IPS-18a (cell line): ENCODE data around the gene MFN2.

Experiments
- H3K27ac ChIP-seq: one replicate; pipeline ENCODE4 v1.5.1; 2013; ENCODE audit warnings: low read length
- H3K27me3 ChIP-seq: one replicate; pipeline ENCODE4 v1.6.1; 2013; ENCODE audit warnings: mild to moderate bottlenecking, low read length; ENCODE audit not compliant: control insufficient read depth, insufficient read depth
- H3K36me3 ChIP-seq: one replicate; pipeline ENCODE4 v1.6.1; 2013; ENCODE audit warnings: low read depth, low read length; ENCODE audit not compliant: control insufficient read depth
- H3K4me1 ChIP-seq: one replicate; pipeline ENCODE4 v1.6.1; 2013; ENCODE audit warnings: low read depth, low read length; ENCODE audit not compliant: control insufficient read depth
- H3K4me3 ChIP-seq: one replicate; pipeline ENCODE4 v1.5.1; 2013; ENCODE audit warnings: low read length
- H3K9ac ChIP-seq: one replicate; pipeline ENCODE4 v1.6.1; 2013; ENCODE audit warnings: mild to moderate bottlenecking, low read length, moderate library complexity
- H3K9me3 ChIP-seq: one replicate; pipeline ENCODE4 v1.6.1; 2013; ENCODE audit warnings: low read depth, low read length; ENCODE audit not compliant: control insufficient read depth

The MFN2 gene

DNA sequence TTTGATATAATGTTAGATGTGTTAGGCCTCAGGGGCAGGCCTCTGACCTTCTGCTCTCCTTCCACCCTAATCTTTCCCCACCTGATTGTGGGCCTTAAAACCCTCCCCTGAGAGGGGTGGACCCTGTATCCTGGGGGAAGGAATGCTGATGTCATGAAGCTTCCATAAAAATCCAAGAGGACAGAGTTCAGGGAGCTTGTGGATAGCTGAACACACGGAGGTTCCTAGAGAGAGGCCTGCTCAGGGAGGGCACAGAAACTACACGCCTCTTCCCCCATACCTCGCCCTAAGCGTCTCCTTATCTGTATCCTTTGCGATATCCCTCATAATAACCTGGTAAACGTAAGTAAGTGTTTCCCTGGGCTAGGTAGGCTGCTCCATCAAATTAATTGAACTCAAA, 4.3 kb downstream of the MFN2 start:
- no peaks in the 10 kb centered on the region for H3K9me3 ChIP-seq
- H3K27ac ChIP-seq: no peak overlapping the region
- peaks cover 46% of the 10 kb centered on the region for H3K36me3 ChIP-seq
- H3K27me3 ChIP-seq: no peaks in the 10 kb centered on the region
- peaks cover 2% of the 10 kb centered on the region for H3K4me1 ChIP-seq
- H3K4me3 ChIP-seq: no peak overlapping the region
- H3K9ac ChIP-seq: no peak overlapping the region

DNA sequence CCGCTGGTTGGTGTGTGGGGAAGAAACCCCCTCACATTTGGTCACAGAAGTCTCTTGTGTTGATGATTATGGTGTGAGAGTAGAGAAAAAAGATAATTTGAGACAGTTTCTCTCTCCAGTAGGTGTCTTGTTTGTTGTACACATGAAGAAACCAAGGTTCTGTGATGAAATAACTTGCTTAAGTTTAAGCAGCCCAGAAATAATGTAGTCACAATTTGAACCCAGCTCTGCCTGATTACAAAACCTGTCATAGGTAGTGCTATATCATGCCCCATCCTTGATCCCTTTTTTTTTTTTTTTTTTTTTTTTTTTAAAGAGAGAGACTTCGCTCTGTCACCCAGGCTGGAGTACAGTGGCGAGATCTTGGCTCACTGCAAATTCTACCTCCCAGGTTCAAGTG, 4.9 kb downstream of the MFN2 start:
- Histone ChIP-seq H3K27me3 (no peaks in the 10 kb centered on the region), H3K4me1 (no peaks in the 10 kb centered on the region), H3K36me3 (peaks cover 52% of the 10 kb centered on the region), H3K9me3 (no peaks in the 10 kb centered on the region), H3K4me3 (no peak overlapping the region), H3K9ac (no peak overlapping the region), H3K27ac (no peak overlapping the region)

DNA sequence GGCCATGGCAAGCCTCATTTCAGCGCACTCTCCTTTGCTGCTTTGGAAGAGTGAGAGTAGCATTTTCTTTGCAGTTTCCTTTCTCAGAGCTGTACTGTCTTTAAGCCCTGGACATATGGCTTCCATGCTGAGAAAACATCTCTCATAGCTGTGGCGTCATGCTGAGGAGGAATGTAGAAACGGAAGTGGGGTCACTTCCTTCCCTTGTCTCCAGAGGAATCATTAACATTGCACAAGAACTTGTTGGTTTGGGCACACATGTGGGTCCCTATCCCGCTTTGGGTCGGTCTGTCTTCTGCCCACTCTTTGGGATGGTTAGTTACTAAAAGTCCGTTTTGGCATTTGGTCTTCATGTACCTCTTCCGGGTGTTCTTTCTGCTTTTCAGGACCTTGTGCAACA, 5.6 kb downstream of the MFN2 start:
- Histone ChIP-seq H3K27ac (no peak overlapping the region), H3K27me3 (no peaks in the 10 kb centered on the region), H3K4me1 (no peaks in the 10 kb centered on the region), H3K9ac (no peak overlapping the region), H3K36me3 (peaks cover 59% of the 10 kb centered on the region), H3K9me3 (no peaks in the 10 kb centered on the region), H3K4me3 (no peak overlapping the region)

DNA sequence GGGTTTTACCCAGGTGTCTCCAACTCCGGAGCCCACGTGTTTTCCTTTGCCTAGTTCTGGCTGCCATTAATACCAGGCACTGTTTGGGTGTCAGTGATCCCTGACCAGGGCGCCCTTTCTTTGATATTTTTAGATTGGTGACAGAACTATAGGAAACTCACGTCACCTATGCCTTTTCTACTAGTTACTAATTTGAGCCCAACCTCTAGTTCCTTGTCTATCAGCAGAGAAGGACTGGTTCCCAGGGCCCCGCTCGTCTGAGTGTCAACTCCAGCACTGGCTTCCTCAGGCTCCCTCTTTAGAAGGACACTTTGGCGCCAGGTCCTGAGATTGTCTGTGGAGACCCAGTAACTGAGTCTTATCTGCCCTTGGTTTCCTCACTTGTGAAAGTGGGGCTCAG, 9.4 kb downstream of the MFN2 start:
- Histone ChIP-seq H3K36me3 (peaks cover 59% of the 10 kb centered on the region), H3K27ac (no peak overlapping the region), H3K9ac (no peak overlapping the region), H3K27me3 (no peaks in the 10 kb centered on the region), H3K9me3 (no peaks in the 10 kb centered on the region), H3K4me3 (no peak overlapping the region), H3K4me1 (no peaks in the 10 kb centered on the region)

DNA sequence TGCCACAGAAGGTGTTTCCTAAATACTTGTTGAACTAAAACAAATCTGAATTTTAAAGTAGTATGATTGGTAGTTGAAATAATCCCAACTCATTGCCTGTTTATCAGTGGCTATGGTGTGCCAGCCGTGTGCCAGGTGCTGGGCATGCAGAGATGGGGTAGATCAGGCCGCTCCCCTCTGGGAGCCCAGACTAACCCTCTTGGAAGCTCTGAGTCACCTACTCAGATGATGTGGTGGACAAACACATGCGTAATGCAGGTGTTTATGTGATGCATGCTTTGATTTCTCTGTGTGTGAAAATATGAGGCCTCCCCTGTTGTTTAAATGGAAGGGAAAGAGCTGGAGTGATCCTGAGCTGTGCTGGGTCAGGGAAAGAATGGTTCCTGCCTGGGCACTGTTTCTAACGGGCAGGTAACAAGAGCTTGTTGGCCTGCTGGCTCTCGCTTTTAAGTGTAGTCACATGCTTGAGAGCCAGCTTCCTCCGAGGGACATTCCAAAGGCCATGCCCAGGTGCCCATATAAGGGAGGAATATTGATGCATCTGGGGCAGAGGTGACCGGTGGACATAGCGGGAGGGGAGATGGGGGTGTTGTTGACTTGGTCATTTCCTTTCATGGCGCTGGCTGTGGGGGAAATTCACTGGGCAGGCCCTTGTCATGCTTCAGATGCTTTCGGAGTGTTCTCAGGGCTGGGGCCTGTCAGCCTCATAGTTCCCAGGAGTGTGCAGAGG, 10.2 kb downstream of the MFN2 start:
- peaks cover 58% of the 10 kb centered on the region for H3K36me3 ChIP-seq
- H3K9me3 ChIP-seq: no peaks in the 10 kb centered on the region
- H3K9ac ChIP-seq: no peak overlapping the region

DNA sequence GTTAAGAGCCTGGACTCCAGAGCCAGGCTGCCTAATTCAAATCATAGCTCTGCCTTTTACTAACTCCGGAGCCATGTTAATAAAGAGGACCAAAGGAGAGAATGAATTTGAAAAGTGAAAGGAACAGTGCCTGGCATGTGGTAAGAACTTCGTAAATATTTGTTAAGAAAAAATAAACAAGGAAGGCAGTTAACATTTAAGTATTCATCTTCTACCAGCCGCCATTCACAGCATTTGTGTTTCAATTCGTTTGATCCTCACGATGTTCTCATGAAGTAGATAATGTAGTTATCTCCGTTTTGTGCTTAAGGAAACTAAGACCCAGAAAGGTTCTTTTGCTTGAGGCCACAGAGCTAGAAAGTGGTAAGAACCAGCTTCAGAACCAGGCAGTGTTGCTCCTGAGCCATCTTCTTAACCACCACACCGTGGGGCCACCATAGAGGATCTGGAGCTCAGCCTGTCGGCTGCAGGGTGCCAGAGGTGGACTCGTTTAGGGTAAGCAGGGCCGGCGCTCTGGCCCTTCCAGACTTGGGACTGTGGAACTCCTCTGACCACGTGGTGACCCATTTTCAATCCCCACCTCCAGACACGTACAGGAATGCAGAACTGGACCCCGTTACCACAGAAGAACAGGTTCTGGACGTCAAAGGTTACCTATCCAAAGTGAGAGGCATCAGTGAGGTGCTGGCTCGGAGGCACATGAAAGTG, 11.9 kb downstream of the MFN2 start:
- Histone ChIP-seq H3K27me3 (no peaks in the 10 kb centered on the region), H3K36me3 (peaks cover 68% of the 10 kb centered on the region), H3K4me1 (no peaks in the 10 kb centered on the region), H3K9ac (no peak overlapping the region), H3K9me3 (no peaks in the 10 kb centered on the region), H3K4me3 (no peak overlapping the region), H3K27ac (no peak overlapping the region)

More for the DNA sequence above, 10.2 kb downstream of the MFN2 start:
- Histone ChIP-seq H3K4me1 (no peaks in the 10 kb centered on the region), H3K27me3 (no peaks in the 10 kb centered on the region), H3K4me3 (no peak overlapping the region), H3K27ac (no peak overlapping the region)

DNA sequence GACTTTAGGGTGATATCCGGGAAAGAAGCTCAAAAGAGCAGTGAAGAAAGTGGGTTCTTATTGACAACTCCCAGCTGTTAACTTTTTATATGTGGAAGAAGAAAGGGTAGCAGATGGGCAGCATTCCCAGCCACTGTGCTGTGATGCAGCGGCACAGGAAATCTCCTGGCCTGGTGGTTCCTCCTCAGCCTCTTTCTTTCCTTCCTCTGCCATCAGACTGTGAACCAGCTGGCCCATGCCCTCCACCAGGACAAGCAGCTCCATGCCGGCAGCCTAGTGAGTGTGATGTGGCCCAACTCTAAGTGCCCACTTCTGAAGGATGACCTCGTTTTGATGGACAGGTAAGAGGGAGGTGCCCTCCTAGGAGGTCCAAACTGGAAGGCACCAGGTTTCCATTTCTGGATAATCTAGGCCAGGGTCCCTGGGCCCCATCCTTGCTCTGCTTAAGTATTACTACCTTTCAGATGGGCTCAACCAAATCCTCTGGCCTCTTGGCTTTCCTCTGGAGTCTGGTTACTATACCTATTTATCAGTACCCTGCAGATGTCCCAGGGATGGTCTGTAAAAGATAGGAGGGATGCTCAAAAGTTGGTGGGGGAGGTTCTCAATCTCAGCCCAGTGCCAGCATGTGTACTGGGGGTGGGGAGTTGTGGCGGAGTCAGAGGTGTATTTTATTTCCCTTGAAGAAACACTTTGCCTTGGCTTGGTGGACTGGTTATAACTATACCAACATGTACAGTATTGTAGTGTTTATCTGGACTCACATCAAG, 17.0 kb downstream of the MFN2 start:
- Histone ChIP-seq H3K4me3 (no peak overlapping the region), H3K36me3 (peaks cover 70% of the 10 kb centered on the region), H3K9ac (no peak overlapping the region), H3K9me3 (no peaks in the 10 kb centered on the region), H3K4me1 (no peaks in the 10 kb centered on the region), H3K27ac (no peak overlapping the region), H3K27me3 (no peaks in the 10 kb centered on the region)

DNA sequence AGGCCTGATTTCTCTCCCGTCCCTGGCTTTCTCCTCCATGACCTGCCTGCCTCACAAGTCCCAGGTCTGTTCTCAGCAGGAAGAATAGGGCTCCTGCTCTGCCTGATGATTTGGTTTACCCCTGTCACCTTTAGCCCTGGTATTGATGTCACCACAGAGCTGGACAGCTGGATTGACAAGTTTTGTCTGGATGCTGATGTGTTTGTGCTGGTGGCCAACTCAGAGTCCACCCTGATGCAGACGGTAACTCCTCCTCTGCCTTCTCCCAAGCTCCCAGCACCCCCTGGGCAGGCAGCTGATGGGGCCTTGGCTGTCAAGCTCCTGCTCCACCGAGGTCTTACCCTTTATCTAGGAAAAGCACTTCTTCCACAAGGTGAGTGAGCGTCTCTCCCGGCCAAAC, 18.4 kb downstream of the MFN2 start:
- Histone ChIP-seq H3K4me3 (no peak overlapping the region), H3K9ac (no peak overlapping the region), H3K4me1 (no peaks in the 10 kb centered on the region), H3K9me3 (no peaks in the 10 kb centered on the region), H3K36me3 (peaks cover 69% of the 10 kb centered on the region), H3K27me3 (no peaks in the 10 kb centered on the region), H3K27ac (no peak overlapping the region)

DNA sequence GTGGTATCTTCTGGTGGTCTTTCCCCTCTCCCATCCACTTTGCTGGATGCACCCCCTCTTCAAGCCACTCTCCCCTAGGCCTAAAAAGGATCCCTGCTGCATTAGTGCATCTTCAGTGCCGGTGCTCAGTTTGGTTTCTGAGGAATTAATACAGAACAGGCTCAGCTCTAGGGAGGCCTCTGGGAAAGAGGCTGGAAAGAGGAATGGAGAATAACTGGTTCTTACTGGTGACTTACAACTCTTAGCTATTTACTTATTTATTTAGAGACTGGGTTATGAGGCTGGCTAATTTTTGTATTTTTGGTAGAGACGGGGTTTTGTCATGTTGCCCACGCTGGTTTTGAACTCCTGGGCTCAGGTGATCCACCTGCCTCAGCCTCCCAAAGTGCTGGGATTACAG, 19.0 kb downstream of the MFN2 start:
- Histone ChIP-seq H3K4me1 (no peaks in the 10 kb centered on the region), H3K4me3 (no peak overlapping the region), H3K9ac (no peak overlapping the region), H3K36me3 (peaks cover 69% of the 10 kb centered on the region), H3K9me3 (no peaks in the 10 kb centered on the region), H3K27ac (no peak overlapping the region), H3K27me3 (no peaks in the 10 kb centered on the region)

DNA sequence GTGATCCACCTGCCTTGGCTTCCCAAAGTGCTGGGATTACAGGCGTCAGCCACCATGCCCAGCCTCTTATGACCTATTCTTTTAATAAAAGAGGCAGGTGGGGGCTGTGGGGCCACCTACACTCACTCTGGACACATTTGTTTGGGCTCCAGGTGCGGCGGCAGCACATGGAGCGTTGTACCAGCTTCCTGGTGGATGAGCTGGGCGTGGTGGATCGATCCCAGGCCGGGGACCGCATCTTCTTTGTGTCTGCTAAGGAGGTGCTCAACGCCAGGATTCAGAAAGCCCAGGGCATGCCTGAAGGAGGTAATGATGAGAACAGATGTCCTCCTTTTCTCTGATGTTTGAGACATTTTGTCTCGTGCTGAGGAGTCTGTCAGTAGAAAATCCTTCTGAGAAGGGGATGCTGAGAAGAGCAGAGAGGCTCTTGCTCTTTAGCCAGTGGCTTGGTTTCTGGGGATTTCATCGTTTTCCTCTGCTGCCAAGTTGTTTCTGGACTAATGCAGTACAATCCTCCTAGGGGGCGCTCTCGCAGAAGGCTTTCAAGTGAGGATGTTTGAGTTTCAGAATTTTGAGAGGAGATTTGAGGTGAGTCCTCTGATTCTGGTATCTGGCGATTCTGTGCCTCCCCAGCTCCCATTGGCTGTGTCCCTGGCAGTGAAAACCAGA, 21.1 kb downstream of the MFN2 start:
- no peaks in the 10 kb centered on the region for H3K27me3 ChIP-seq
- no peak overlapping the region for H3K27ac ChIP-seq
- no peaks in the 10 kb centered on the region for H3K9me3 ChIP-seq
- no peak overlapping the region for H3K4me3 ChIP-seq
- peaks cover 74% of the 10 kb centered on the region for H3K36me3 ChIP-seq
- no peak overlapping the region for H3K9ac ChIP-seq
- H3K4me1 ChIP-seq: no peaks in the 10 kb centered on the region

DNA sequence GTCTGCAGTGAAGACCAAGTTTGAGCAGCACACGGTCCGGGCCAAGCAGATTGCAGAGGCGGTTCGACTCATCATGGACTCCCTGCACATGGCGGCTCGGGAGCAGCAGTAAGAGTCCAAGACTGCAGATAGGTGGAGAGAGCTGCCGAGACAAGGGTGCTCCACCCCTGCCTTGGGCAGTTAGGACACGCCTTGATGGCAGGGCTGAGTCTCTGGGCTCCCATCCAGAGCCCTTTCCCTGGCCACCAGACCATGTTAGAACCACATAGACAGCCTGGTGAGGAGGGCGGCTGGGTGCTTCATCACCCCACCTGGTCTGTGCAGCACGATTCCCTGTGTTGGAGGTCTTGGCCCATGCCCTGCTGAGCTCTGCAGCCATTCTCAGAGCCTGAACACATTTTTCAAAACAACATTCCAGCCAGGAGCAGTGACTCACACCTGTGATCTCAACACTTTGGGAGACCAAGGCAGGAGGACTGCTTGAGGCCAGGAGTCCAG, 21.8 kb downstream of the MFN2 start:
- Histone ChIP-seq H3K4me3 (no peak overlapping the region), H3K9me3 (no peaks in the 10 kb centered on the region), H3K36me3 (peaks cover 74% of the 10 kb centered on the region), H3K27me3 (no peaks in the 10 kb centered on the region), H3K4me1 (no peaks in the 10 kb centered on the region), H3K27ac (no peak overlapping the region), H3K9ac (no peak overlapping the region)
